ENCODE results near the gene RPTOR. TPM values are rescaled to one million over a fixed set of nuclear protein-coding genes. Genes with fewer than 3 reads are reported as not detected.

The RPTOR gene
- total RNA-seq, 1 donor from 2014 or later, result 32.0 TPM

GRCh38 chr17:80837711-80838110 lies 293.1 kb downstream of the RPTOR start:
- TF ChIP-seq EZH2 (IDR thresholded peaks at IDR 0.05; ENCODE audit: insufficient read depth, low read length) (no peak), CTCF (IDR thresholded peaks at IDR 0.05; ENCODE audit: insufficient read depth, low read depth, low read length) (no peak)
- no peaks in the 10 kb centered on the region for H3K9me3 Mint-ChIP-seq (ENCODE audit: unreplicated experiment)

GRCh38 chr17:80838311-80839025 lies 293.8 kb downstream of the RPTOR start:
- H3K27me3 ChIP-seq (ENCODE audit: insufficient read depth, low read length), result no peaks in the 10 kb centered on the region
- no peaks in the 10 kb centered on the region for H4K20me1 ChIP-seq (ENCODE audit: insufficient read depth, low read length)
- Mint-ChIP-seq H3K27ac (ENCODE audit: unreplicated experiment) (no peak overlapping the region), H3K4me1 (ENCODE audit: low read depth, unreplicated experiment) (peaks cover 7% of the 10 kb centered on the region), H3K27me3 (ENCODE audit: low read depth, unreplicated experiment) (no peaks in the 10 kb centered on the region), H3K36me3 (ENCODE audit: low read depth, unreplicated experiment) (peaks cover 5% of the 10 kb centered on the region), H3K4me3 (ENCODE audit: unreplicated experiment) (no peak overlapping the region), H3K9me3 (ENCODE audit: unreplicated experiment) (no peaks in the 10 kb centered on the region)
- no peak overlapping the region for H3K4me3 ChIP-seq (ENCODE audit: insufficient read depth, low read depth, low read length)
- H3K4me2 ChIP-seq (ENCODE audit: low read length), result no peak overlapping the region
- no peaks in the 10 kb centered on the region for H3K36me3 ChIP-seq (ENCODE audit: insufficient read depth, low read length)
- TF ChIP-seq EZH2 (IDR thresholded peaks at IDR 0.05; ENCODE audit: insufficient read depth, low read length) (no peak), CTCF (IDR thresholded peaks at IDR 0.05; ENCODE audit: insufficient read depth, low read depth, low read length) (no peak)
- no peaks in the 10 kb centered on the region for H3K9me3 ChIP-seq (ENCODE audit: insufficient read depth, low read depth, low read length)
- peaks cover 13% of the 10 kb centered on the region for H3K4me1 ChIP-seq (ENCODE audit: insufficient read depth, low read length)
- no peak for FAIRE-seq
- no peaks in the 10 kb centered on the region for H3K79me2 ChIP-seq (ENCODE audit: insufficient read depth, low read length)
- no peak overlapping the region for H3K27ac ChIP-seq (ENCODE audit: low read depth, low read length)
- no peak overlapping the region for H3K9ac ChIP-seq (ENCODE audit: low read length)
- DNase-seq (ENCODE audit: low read depth), result no peak
- H2AFZ ChIP-seq (ENCODE audit: low read depth, low read length), result no peak overlapping the region

More at GRCh38 chr17:80837711-80838110, 293.1 kb downstream of the RPTOR start:
- Mint-ChIP-seq H3K27ac (ENCODE audit: unreplicated experiment) (no peak overlapping the region), H3K27me3 (ENCODE audit: low read depth, unreplicated experiment) (no peaks in the 10 kb centered on the region), H3K4me3 (ENCODE audit: unreplicated experiment) (no peak overlapping the region), H3K4me1 (ENCODE audit: low read depth, unreplicated experiment) (peaks cover 13% of the 10 kb centered on the region), H3K36me3 (ENCODE audit: low read depth, unreplicated experiment) (peaks cover 6% of the 10 kb centered on the region)
- no peak overlapping the region for H2AFZ ChIP-seq (ENCODE audit: low read depth, low read length)
- H3K36me3 ChIP-seq (ENCODE audit: insufficient read depth, low read length), result no peaks in the 10 kb centered on the region
- H3K4me1 ChIP-seq (ENCODE audit: insufficient read depth, low read length), result peaks cover 19% of the 10 kb centered on the region
- no peak for FAIRE-seq
- no peaks in the 10 kb centered on the region for H4K20me1 ChIP-seq (ENCODE audit: insufficient read depth, low read length)
- H3K79me2 ChIP-seq (ENCODE audit: insufficient read depth, low read length), result no peaks in the 10 kb centered on the region
- H3K9ac ChIP-seq (ENCODE audit: low read length), result no peak overlapping the region
- no peaks in the 10 kb centered on the region for H3K27me3 ChIP-seq (ENCODE audit: insufficient read depth, low read length)
- H3K4me3 ChIP-seq (ENCODE audit: insufficient read depth, low read depth, low read length), result no peak overlapping the region
- no peak overlapping the region for H3K27ac ChIP-seq (ENCODE audit: low read depth, low read length)
- H3K9me3 ChIP-seq (ENCODE audit: insufficient read depth, low read depth, low read length), result no peaks in the 10 kb centered on the region
- no peak for DNase-seq (ENCODE audit: low read depth)
- no peak overlapping the region for H3K4me2 ChIP-seq (ENCODE audit: low read length)

- peaks cover 5% of the 10 kb centered on the region for H3K36me3 Mint-ChIP-seq (ENCODE audit: low read depth, unreplicated experiment)
- no peak overlapping the region for H3K27ac ChIP-seq (ENCODE audit: low read depth, low read length)
Measured at GRCh38 chr17:80839026-80839345, 294.3 kb downstream of the RPTOR start.

More at GRCh38 chr17:80839026-80839345, 294.3 kb downstream of the RPTOR start:
- Histone ChIP-seq H3K9me3 (ENCODE audit: insufficient read depth, low read depth, low read length) (no peaks in the 10 kb centered on the region), H4K20me1 (ENCODE audit: insufficient read depth, low read length) (no peaks in the 10 kb centered on the region), H3K4me1 (ENCODE audit: insufficient read depth, low read length) (peaks cover 8% of the 10 kb centered on the region), H3K9ac (ENCODE audit: low read length) (no peak overlapping the region), H3K4me3 (ENCODE audit: insufficient read depth, low read depth, low read length) (no peak overlapping the region), H3K4me2 (ENCODE audit: low read length) (no peak overlapping the region), H3K27me3 (ENCODE audit: insufficient read depth, low read length) (no peaks in the 10 kb centered on the region), H3K79me2 (ENCODE audit: insufficient read depth, low read length) (no peaks in the 10 kb centered on the region), H2AFZ (ENCODE audit: low read depth, low read length) (no peak overlapping the region), H3K36me3 (ENCODE audit: insufficient read depth, low read length) (no peaks in the 10 kb centered on the region)
- H3K4me3 Mint-ChIP-seq (ENCODE audit: unreplicated experiment), result no peak overlapping the region
- H3K4me1 Mint-ChIP-seq (ENCODE audit: low read depth, unreplicated experiment), result peaks cover 6% of the 10 kb centered on the region
- no peaks in the 10 kb centered on the region for H3K9me3 Mint-ChIP-seq (ENCODE audit: unreplicated experiment)
- TF ChIP-seq CTCF (IDR thresholded peaks at IDR 0.05; ENCODE audit: insufficient read depth, low read depth, low read length), result no peak
- TF ChIP-seq EZH2 (IDR thresholded peaks at IDR 0.05; ENCODE audit: insufficient read depth, low read length), result no peak
- H3K27ac Mint-ChIP-seq (ENCODE audit: unreplicated experiment), result no peak overlapping the region
- DNase-seq (ENCODE audit: low read depth) (no peak), FAIRE-seq (no peak)
- no peaks in the 10 kb centered on the region for H3K27me3 Mint-ChIP-seq (ENCODE audit: low read depth, unreplicated experiment)
